GM18502 (cell line): Measurements from ENCODE around the gene LTBP4.
"Not testable (repeated sequence)": the region's sequence is repeated elsewhere in the genome, so short reads cannot be mapped to it uniquely, and the experiment has no call there.

ENCODE experiments used
- ATAC-seq: cut with Tn5 transposase; IDR thresholded peaks from one replicate; pipeline ENCODE4 v1.9.1; 2021; ENCODE audit warnings: mild to moderate bottlenecking; ENCODE audit not compliant: unreplicated experiment, poor library complexity

LTBP4 gene, protein sequence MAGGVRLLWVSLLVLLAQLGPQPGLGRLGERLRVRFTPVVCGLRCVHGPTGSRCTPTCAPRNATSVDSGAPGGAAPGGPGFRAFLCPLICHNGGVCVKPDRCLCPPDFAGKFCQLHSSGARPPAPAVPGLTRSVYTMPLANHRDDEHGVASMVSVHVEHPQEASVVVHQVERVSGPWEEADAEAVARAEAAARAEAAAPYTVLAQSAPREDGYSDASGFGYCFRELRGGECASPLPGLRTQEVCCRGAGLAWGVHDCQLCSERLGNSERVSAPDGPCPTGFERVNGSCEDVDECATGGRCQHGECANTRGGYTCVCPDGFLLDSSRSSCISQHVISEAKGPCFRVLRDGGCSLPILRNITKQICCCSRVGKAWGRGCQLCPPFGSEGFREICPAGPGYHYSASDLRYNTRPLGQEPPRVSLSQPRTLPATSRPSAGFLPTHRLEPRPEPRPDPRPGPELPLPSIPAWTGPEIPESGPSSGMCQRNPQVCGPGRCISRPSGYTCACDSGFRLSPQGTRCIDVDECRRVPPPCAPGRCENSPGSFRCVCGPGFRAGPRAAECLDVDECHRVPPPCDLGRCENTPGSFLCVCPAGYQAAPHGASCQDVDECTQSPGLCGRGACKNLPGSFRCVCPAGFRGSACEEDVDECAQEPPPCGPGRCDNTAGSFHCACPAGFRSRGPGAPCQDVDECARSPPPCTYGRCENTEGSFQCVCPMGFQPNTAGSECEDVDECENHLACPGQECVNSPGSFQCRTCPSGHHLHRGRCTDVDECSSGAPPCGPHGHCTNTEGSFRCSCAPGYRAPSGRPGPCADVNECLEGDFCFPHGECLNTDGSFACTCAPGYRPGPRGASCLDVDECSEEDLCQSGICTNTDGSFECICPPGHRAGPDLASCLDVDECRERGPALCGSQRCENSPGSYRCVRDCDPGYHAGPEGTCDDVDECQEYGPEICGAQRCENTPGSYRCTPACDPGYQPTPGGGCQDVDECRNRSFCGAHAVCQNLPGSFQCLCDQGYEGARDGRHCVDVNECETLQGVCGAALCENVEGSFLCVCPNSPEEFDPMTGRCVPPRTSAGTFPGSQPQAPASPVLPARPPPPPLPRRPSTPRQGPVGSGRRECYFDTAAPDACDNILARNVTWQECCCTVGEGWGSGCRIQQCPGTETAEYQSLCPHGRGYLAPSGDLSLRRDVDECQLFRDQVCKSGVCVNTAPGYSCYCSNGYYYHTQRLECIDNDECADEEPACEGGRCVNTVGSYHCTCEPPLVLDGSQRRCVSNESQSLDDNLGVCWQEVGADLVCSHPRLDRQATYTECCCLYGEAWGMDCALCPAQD (N-terminal part only)

GRCh38 chr19:40601134-40601974 is at the start of gene LTBP4:
LTBP4 (plus strand) TSS chr19:40601369; CDS start chr19:40601388, 19 bp downstream.
- ATAC-seq = no peak

DNA sequence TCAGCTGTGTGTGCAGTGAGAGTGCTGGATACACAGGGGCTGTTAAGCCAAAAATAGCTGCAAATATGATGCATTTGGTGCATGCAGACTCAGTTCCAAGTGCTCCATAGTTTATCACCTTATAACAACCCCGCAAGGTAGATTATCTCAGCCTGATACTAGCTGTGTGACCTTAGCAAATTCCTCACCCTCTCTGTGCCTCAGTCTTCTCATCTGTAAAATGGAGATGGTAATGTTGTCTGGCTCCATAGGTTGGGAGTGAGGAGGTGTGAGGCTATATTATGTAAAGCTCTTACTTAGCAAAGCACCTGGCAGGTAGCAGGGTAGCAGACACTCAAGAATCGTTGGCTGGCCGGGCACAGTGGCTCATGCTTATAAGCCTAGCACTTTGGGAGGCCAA is 48.3 kb upstream of the LTBP4 start:
- no peak for ATAC-seq

DNA sequence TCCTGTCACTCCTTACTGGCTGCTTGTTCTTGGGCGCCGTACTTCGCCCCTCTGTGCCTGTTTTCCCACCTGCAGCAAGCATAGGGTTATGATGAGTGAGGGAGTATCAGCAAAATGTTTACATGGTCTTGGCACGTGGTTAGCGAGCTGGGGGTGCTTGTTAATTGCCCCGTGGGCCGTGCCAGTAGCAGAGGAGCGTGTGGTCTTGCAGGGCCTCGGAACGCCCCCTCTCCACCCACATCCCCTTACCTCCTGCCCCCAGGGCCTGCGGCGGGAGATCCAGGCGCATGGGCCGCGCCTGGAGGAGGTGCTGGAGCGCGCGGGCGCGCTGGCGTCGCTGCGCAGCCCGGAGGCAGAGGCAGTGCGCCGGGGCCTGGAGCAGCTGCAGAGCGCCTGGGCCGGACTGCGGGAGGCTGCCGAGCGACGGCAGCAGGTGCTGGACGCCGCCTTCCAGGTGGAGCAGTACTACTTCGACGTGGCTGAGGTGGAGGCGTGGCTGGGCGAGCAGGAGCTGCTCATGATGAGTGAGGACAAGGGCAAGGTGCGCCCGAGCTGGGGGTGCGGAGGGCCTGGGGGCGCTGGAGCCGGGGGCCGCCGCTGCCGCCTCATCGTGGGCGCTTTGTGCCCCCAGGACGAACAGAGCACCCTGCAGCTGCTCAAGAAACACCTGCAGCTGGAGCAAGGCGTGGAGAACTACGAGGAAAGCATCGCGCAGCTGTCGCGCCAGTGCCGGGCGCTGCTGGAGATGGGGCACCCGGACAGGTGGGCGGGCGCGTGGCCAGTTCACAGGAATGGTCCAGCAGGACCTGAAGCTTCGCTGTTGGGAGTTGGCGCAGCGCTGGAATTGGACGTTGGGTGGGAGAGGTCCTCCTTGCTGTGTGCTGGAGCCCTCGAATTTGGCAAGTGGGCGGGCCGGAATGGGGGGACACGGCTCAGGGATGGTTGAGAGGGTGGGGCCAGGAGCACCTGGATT is 47.0 kb upstream of the LTBP4 start:
- no peak for ATAC-seq

DNA sequence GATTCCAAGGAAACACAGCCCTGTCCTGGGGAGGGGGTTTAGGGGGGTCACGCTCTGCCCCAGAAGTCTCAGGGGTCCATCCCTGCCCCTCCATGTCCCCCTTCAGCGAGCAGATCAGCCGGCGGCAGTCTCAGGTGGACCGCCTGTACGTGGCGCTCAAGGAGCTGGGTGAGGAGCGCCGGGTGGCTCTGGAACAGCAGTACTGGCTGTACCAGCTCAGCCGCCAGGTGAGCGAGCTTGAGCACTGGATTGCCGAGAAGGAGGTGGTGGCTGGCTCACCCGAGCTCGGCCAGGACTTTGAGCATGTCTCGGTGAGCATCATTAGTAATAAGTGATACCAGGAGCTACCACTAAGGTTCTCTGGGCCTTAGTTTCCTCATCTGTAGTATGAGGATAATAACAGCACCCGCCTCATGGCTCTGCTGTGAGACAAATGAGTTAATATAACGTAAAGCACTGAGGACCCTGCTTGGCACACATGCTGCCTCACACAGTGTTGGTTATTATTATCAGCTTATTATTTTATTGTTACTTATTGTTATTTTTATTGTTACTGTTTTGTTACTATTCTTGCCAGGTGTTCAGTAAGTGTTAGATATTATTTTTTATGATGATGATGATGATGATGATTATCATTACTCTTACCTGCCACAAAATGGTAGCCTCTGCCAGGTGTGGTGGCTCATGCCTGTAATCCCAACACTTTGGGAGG is 45.0 kb upstream of the LTBP4 start:
- no peak for ATAC-seq

DNA sequence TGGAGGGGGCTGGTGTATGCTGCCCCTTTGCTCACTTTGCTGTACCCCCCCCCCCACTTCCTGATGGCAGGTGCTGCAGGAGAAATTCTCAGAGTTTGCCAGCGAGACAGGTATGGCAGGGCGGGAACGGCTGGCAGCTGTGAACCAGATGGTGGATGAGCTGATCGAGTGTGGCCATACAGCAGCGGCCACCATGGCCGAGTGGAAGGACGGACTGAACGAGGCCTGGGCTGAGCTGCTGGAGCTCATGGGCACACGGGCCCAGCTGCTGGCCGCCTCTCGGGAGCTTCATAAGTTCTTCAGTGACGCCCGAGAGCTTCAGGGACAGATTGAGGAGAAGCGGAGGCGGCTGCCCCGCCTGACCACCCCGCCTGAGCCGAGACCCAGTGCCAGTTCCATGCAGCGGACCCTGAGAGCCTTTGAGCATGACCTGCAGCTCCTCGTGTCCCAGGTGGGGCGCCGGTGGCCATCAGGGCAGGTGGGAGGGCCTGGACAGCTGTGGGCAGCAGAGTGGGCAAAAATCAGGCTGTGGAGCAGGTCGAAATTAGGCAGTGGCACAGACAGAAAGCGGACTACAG is 44.1 kb upstream of the LTBP4 start:
- ATAC-seq = no peak

- ATAC-seq = no peak
Measured at GRCh38 chr19:40559394-40559793, 41.8 kb upstream of the LTBP4 start.

- no peak for ATAC-seq
Measured at GRCh38 chr19:40560092-40560507, 41.1 kb upstream of the LTBP4 start.

- no peak for ATAC-seq
Measured at GRCh38 chr19:40561947-40562346, 39.2 kb upstream of the LTBP4 start.

GRCh38 chr19:40564535-40564934 is 36.6 kb upstream of the LTBP4 start:
- ATAC-seq = not testable (repeated sequence)

DNA sequence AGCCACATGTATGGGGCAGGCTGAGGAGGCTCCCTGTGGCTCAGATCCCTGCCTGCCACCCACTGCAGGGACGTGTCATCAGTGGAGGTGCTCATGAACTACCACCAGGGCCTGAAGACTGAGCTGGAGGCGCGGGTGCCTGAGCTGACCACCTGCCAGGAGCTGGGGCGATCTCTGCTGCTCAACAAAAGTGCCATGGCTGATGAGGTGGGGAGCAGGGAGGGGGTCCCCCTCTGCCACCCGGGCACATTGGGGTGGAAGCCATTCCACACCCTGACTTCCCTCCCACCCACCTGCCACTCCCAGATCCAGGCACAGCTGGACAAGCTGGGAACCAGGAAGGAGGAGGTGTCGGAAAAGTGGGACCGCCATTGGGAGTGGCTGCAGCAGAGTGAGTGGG is 35.8 kb upstream of the LTBP4 start:
- no peak for ATAC-seq

- ATAC-seq = no peak
Measured at GRCh38 chr19:40565910-40566495, 35.2 kb upstream of the LTBP4 start.

DNA sequence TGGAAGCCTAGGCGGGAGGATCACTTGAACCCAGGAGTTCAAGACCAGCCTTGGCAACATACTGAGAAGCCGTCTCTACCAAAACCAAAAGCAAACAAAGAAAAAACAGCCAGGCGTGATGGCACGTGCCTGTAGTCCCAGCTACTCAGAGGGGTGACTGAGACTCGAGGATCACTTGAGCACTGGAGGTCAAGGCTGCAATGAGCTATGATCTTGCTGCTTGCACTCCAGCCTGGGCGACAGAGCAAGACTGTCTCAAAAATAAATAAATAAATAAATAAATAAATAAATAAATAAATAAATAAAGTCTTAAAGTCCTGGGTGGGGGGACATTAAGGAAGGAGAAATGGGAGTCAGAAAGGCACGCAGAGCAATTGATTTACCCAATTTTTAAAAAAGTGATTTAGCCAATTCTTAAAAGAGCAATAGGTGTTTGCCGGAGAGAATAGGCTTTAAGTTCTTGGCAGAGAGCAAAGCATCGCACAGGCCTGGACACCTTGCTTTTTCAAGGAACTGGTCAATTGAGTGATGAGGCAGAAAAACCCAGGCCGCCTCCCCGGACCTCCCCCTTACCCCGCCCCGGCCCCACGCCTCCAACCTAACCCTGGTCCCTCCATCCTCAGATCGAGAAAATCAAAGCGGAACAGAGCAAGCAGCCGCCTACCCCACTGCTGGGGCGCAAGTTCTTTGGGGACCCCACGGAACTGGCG is 34.0 kb upstream of the LTBP4 start:
- no peak for ATAC-seq

DNA sequence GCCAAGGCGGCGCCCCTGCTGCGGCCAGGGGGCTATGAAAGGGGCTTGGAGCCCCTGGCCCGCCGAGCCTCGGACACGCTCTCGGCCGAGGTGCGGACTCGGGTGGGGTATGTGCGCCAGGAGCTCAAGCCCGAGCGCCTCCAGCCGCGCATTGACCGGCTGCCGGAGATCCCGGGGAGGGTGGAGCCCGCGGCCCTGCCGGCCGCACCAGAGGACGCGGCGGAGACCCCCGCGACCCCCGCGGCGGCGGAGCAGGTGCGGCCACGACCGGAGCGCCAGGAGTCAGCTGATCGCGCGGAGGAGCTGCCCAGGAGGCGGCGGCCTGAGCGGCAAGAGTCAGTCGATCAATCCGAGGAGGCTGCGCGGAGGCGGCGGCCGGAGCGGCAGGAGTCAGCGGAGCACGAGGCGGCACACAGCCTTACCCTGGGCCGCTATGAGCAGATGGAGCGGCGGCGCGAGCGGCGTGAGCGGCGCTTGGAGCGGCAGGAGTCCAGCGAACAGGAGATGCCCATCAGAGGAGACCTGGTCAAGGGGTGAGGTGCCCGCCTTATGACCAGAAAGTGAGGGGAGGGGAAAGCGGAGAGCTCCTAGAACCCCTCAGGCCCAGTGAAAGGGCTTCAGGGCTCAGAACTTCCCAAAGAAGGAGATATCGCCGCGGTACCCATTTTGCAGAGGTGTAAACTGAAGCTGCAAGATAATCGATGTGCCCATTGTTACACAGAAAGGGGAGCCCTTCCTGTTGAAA is 33.2 kb upstream of the LTBP4 start:
- ATAC-seq = no peak

DNA sequence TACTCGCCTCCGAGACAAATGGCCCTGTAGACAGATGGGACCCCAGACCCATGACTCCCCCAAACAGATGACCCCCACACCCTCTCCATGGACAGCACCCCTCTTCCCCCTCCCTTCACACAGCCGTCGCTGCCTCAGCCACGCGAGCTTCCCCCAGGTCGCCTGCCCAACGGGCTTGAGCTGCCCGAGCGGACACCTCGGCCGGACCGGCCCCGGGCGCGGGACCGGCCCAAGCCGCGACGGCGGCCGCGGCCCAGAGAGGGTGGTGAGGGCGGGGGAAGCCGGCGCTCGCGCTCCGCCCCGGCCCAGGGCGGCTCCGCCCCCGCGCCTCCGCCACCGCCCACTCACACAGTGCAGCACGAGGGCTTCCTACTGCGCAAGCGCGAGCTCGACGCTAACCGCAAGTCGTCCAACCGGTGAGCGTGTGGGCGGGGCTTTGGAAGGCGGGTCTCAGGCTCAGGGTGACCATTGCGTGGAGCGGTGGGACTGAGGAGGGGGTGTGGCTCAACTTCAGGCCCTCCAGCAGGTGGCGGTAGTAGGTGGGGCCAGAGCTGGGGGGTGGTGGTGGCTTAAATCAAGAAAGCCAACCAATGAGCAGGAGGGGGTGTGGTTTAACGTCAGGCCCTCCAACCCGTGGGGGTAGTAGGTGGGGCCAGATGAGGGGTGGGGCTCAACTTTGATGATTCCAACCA is 30.7 kb upstream of the LTBP4 start:
- peak; percentile 89 for ATAC-seq

DNA sequence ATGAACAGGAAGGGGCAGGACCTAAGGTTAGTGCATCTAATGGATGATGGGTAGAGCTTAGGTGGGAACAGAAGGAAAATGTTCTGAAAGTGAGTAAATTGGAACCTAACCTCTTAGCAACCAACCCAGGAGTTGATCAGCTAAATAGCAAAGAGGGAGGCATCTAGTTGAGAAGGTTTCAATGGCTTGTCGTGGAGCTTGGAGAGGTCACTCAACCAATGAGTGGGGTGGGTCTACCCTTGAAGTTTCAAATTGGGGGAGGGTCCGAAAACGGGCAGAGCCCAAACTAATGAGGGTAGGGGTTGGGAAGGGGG is 30.2 kb upstream of the LTBP4 start:
- no peak for ATAC-seq
